HepG2 (cell line): ENCODE data around the gene RPSA. TPM values are rescaled to one million over a fixed set of nuclear protein-coding genes. Genes with fewer than 3 reads are reported as not detected.
A peak's percentile ranks its signal among the peaks of the same experiment; 100 is the strongest.

Experiments used
- ARID4A ChIP-seq: sonication (generic); formaldehyde crosslinking; IDR thresholded peaks from 2 replicates; pipeline ENCODE4 v1.5.0; 2020; ENCODE audit warnings: mild to moderate bottlenecking, missing genetic modification reagents, borderline replicate concordance
- ARNT ChIP-seq: fragments of 450-650 bp; IDR thresholded peaks from 2 replicates; pipeline ENCODE4 v1.6.1; 2017
- BCL6 ChIP-seq: IDR thresholded peaks from 2 replicates; pipeline ENCODE4 v1.6.1; 2016; ENCODE audit warnings: missing genetic modification reagents, missing compliant biosample characterization
- CEBPB ChIP-seq: IDR thresholded peaks from 2 replicates; pipeline ENCODE4 v1.6.1; 2011; ENCODE audit warnings: low read depth, low read length, improper control_type of control experiment, borderline replicate concordance
- CHD2 ChIP-seq: IDR thresholded peaks from 2 replicates; pipeline ENCODE4 v1.6.1; 2011; ENCODE audit warnings: low read depth, low read length, improper control_type of control experiment
- FUBP1 ChIP-seq: sonication (generic); formaldehyde crosslinking; IDR thresholded peaks from 2 replicates; pipeline ENCODE4 v1.5.1; 2020; ENCODE audit warnings: missing genetic modification reagents, mild to moderate bottlenecking, borderline replicate concordance
- MATR3 ChIP-seq: sonication (generic); formaldehyde crosslinking; IDR thresholded peaks from 2 replicates; pipeline ENCODE4 v1.4.0; 2020; ENCODE audit warnings: missing genetic modification reagents
- ONECUT2 ChIP-seq: sonication (generic); formaldehyde crosslinking; IDR thresholded peaks from 2 replicates; pipeline ENCODE4 v1.4.0; 2020; ENCODE audit warnings: missing genetic modification reagents
- PTBP1 ChIP-seq: fragments of 200-400 bp; formaldehyde crosslinking; IDR thresholded peaks from 2 replicates; pipeline ENCODE4 v1.6.1; 2018; ENCODE audit warnings: low read length, low read depth; ENCODE audit not compliant: poor library complexity, severe bottlenecking
- SP140L ChIP-seq: sonication (generic); formaldehyde crosslinking; IDR thresholded peaks from 2 replicates; pipeline ENCODE4 v1.4.0; 2020; ENCODE audit warnings: missing genetic modification reagents, borderline replicate concordance
- TCF12 ChIP-seq, 2 experiments: fragments of 450-650 bp in 1 of 2; sonication (generic) in 1 of 2; formaldehyde crosslinking in 1 of 2; IDR thresholded peaks; 2 replicates each; pipeline versions ENCODE4 v1.6.1 to v1.8.0; 2017 to 2022; ENCODE audit warnings: antibody characterized with exemption in 1 of 2, mild to moderate bottlenecking in 1 of 2, missing genetic modification reagents in 1 of 2, moderate library complexity in 1 of 2
- THAP11 ChIP-seq: IDR thresholded peaks from 2 replicates; pipeline ENCODE4 v1.6.1; 2016; ENCODE audit warnings: missing biosample characterization, missing genetic modification reagents
- ZKSCAN1 ChIP-seq: fragments of 150-350 bp; IDR thresholded peaks from 2 replicates; pipeline ENCODE4 v1.6.1; 2014; ENCODE audit warnings: low read length
- ZNF441 ChIP-seq: sonication (generic); formaldehyde crosslinking; IDR thresholded peaks from 2 replicates; pipeline ENCODE4 v1.7.0; 2021; ENCODE audit warnings: missing genetic modification reagents, borderline replicate concordance
- ZNF709 ChIP-seq: sonication (generic); formaldehyde crosslinking; IDR thresholded peaks from 2 replicates; pipeline ENCODE4 v1.5.0; 2020; ENCODE audit warnings: mild to moderate bottlenecking, missing genetic modification reagents
- ZNF747 ChIP-seq: sonication (generic); formaldehyde crosslinking; IDR thresholded peaks from 2 replicates; pipeline ENCODE4 v1.8.1; 2023; ENCODE audit warnings: missing genetic modification reagents, mild to moderate bottlenecking, borderline replicate concordance
- ZNF766 ChIP-seq: sonication (generic); formaldehyde crosslinking; IDR thresholded peaks from 2 replicates; pipeline ENCODE4 v1.5.0; 2020; ENCODE audit warnings: missing genetic modification reagents, borderline replicate concordance
- polyA plus RNA-seq, 8 experiments: library from polyadenylated mRNA; depleted of rRNA in 3 of 8; stranded (reverse) in 7 of 8; unstranded in 1 of 8; fragments of >200 nt; fragmentation: Illumina TruSeq in 4 of 8; extraction: Trizol in 4 of 8; gene quantifications; 2 replicates each; pipeline versions ENCODE4 v1.2.1 to v1.2.3, GENCODE V29; 2011 to 2016; ENCODE audit warnings: low read depth in 4 of 8, missing spikeins in 1 of 8, mixed read lengths in 1 of 8; ENCODE audit not compliant: insufficient read depth in 1 of 8
- total RNA-seq, 5 experiments: library from RNA; depleted of rRNA; stranded (reverse); fragments of >200 nt; fragmentation: Illumina TruSeq; extraction: Trizol; gene quantifications; 2 replicates each; pipeline ENCODE4 v1.2.3, GENCODE V29; 2016; ENCODE audit warnings: low read depth in 1 of 5
- TF ChIP-seq, protein P1 (sequence below), 2 experiments: IDR thresholded peaks; 2 replicates each; pipeline ENCODE4 v1.6.1; 2011 to 2012; ENCODE audit warnings: low read length in 2 of 2, borderline replicate concordance in 1 of 2, low read depth in 1 of 2, mild to moderate bottlenecking in 1 of 2, moderate library complexity in 1 of 2

Gene RPSA
- total and polyA plus RNA-seq, 2 of the 13 experiments (the other 11 are each of a cell fraction or from before 2014, with no cell fraction given): 1,683 to 3,226 TPM

DNA sequence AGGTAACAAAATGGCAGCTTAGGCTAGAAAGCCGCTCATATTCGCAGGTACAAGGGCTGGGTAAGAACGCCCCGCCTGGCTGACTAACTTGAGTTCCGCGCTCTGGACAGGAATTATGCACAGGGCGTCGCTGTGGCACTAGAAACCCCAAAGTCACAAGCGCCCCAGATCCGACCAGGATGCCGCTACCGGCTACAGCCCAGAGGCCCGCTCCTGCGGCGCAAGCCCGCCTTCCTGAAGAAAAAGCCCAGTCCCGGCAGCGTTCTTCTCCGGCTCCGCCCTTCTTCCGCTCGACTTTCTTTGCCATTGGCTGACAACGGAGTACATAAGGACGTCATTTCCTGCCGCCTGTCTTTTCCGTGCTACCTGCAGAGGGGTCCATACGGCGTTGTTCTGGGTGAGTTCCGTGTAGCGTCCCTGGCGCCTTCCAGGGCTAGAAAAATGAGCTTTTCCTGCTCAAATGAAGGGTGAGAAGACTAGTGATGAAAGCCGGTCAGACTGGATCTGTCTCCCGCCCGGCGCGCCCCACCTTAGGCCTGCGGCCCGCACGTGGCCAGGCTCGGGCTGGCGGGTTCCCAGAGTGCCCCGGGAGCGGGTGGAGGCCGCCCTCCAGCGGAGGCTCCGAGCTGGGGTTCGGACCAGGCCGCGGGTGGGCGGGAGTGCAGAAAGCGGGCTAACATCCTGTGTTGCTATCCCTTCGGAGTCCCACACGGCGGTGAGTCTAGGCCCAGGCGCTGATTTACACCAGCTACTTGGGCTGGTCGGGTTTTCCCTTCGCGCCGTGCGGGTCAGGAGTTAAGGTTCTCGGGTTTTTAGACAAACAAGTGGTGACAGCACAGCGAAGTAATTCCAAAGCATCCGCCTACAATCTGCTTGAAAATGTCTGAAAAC, at the start of gene RPSA (continued):
- TF ChIP-seq ONECUT2 (CRISPR knock-in tag) (no peak), SP140L (CRISPR knock-in tag) (no peak), FUBP1 (CRISPR knock-in tag) (no peak), ZKSCAN1 (no peak), ZNF709 (CRISPR knock-in tag) (peak; percentile 86; the same call in 1 of the 2 replicates), PTBP1 (peak; percentile 70), MATR3 (CRISPR knock-in tag) (no peak), ZNF747 (CRISPR knock-in tag) (peak; percentile 88; the same call in 1 of the 2 replicates), CEBPB (no peak), THAP11 (peak; percentile 89), ARNT (no peak), ARID4A (peak; percentile 95), ZNF441 (CRISPR knock-in tag) (peak; percentile 31), BCL6 (CRISPR knock-in tag) (peak; percentile 26; the same call in 1 of the 2 replicates), CHD2 (no peak), ZNF766 (CRISPR knock-in tag) (peak; percentile 92; the same call in 1 of the 2 replicates), TCF12 (IDR thresholded peaks at IDR 0.05) (no peak), TCF12 (CRISPR knock-in tag; IDR thresholded peaks at IDR 0.05) (no peak)
- TF ChIP-seq, protein P1, sequence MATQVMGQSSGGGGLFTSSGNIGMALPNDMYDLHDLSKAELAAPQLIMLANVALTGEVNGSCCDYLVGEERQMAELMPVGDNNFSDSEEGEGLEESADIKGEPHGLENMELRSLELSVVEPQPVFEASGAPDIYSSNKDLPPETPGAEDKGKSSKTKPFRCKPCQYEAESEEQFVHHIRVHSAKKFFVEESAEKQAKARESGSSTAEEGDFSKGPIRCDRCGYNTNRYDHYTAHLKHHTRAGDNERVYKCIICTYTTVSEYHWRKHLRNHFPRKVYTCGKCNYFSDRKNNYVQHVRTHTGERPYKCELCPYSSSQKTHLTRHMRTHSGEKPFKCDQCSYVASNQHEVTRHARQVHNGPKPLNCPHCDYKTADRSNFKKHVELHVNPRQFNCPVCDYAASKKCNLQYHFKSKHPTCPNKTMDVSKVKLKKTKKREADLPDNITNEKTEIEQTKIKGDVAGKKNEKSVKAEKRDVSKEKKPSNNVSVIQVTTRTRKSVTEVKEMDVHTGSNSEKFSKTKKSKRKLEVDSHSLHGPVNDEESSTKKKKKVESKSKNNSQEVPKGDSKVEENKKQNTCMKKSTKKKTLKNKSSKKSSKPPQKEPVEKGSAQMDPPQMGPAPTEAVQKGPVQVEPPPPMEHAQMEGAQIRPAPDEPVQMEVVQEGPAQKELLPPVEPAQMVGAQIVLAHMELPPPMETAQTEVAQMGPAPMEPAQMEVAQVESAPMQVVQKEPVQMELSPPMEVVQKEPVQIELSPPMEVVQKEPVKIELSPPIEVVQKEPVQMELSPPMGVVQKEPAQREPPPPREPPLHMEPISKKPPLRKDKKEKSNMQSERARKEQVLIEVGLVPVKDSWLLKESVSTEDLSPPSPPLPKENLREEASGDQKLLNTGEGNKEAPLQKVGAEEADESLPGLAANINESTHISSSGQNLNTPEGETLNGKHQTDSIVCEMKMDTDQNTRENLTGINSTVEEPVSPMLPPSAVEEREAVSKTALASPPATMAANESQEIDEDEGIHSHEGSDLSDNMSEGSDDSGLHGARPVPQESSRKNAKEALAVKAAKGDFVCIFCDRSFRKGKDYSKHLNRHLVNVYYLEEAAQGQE (IDR thresholded peaks at IDR 0.05; ENCODE audit: borderline replicate concordance in 1 of 2, low read depth in 1 of 2, low read length in 2 of 2): peak in 1 of 2 experiments; percentile 45; a peak in 1 of 4 replicates
